HG03095 (cell line): ENCODE results near the gene BTBD9.
A peak's percentile ranks its signal among the peaks of the same experiment; 100 is the strongest.

Experiments used
- ATAC-seq: cut with Tn5 transposase; IDR thresholded peaks from one replicate; pipeline ENCODE4 v1.9.1; 2021; ENCODE audit warnings: moderate library complexity; ENCODE audit not compliant: unreplicated experiment

The BTBD9 gene

DNA sequence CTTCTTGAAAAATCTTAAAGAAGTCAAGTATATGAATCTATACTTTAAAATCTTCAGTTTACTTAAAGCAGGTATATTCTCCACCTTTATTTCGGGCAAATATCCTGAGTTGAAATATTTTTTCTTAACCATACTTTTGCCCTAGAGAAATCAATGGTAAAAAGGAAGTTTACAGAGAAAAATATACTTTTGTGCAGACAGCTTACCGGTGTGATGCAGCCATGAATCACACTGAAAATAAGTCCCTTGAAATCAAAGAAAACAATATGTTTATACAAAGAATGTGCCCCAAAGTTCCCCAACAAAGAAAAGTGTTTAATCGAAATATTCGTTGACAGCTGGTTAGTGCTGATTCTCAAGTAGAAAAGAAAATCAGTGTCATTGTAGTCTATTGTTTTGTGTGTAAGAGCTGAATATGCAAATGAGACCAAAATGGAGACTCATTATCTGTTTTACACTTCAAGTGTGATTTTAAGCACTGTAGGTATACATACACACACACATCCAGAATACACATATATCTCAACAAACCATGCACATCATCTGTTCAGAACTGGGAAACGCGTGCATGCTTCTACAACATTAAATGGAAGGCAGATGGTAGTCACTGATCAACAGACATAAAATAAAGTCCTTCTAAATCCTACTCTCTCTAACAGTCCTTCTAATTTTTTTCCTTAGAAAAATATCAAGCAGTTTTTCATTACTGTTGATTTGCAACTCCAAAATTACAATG lies 73.3 kb downstream of the BTBD9 start:
- no peak for ATAC-seq

DNA sequence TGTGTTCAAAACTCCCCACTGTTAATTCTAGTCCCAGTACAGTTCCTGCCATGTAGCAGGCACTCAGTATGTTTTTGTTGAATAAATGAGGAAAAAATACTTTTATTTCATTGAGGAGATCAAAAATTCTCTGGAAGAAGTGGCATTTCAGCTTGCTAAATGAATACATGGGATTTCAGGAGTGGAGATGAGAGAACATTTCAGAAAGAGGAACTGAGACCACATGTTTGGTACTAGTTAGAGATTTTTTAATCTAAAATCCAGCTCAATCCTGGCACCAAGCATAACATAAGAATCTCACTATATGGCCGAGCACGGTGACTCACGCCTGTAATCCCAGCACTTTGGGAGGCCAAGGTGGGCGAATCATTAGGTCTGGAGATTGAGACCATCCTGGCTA lies 75.4 kb downstream of the BTBD9 start:
- ATAC-seq = no peak

DNA sequence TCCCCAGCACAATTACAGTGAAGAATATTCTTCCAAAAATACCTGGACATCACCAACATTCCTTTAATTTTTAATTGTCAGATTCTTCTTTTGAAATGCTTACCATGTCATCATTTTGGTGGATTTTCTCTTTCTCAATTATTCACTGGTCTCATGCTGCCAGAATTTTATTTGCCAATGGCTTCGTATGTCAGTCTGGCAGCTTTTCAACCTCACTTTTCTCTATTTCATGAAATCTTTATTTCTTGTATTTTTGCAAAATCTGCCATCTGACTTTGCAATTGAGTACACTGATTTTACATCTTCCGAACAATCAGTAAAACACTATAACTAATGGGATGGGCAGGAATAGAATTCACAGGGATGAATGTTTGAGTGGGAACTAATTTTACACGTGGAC lies 84.1 kb downstream of the BTBD9 start:
- no peak for ATAC-seq

DNA sequence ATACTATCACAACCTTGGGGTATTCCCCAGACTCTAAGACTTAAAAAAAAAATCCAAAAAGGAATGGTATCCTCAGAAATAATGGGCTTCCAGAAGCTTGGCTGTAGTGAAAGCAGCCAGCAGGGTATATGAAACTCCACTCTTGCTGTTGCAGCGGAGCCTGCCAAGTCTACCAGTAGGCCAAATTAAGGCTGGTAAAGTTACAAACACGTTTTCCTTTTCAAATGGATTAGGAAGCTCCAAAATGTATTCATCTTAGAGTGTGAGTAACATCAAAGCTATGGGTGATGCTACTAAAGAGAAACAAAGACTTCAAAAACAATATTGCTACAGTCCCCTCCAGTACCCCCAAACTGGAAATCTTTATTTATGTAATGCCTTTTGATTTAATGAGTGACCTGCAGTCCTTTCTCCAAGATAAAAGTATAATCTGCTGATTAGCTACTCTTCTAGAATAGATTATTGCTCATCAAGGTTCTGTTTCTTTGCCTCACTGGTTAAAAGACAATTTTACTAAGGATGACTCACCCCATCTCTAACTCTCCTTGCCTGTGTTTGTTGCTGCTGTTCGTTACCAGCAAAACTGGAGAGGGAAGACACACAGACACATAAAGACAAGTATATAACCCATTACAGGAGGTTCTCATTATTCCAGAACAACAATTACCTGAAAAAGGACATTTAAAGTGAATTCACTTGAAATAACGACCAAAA lies 84.9 kb downstream of the BTBD9 start:
- no peak for ATAC-seq

DNA sequence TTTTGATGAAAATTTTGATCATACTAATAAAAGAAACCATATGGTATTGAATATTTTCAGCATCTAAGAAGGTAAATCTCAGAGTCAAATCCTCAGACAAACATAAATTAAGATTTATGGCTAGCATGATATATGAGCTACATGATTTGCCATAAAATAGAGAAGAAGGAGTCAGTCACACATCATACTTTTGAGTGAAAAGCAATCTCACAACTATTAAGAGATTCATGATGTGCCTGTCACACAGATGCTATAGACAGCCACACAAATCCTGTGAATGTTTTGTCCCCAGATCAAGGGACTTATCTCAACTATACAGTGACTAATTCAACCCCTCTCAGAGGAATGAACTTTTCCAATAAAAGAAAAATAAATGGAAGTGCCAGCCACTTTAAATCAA lies 85.7 kb downstream of the BTBD9 start:
- ATAC-seq = no peak

DNA sequence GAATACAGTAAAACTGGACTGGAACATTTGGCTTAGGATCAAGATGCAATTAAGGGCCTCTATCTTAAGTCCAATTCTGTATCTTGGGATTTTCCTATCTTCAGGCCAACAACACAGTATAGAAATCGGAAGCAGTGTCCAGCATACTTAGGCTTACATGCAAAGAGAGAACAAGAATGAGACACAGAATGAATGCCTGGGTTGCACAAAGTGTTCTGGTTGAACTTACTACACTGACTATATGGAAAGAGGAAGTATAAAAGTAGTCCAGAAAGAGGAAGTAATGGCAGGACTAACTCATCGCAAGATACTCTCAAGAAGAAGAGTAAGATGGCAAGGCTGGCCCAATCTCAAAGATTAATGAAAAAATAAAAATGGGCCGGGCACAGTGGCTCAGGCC lies 87.6 kb downstream of the BTBD9 start:
- peak; percentile 80 for ATAC-seq

DNA sequence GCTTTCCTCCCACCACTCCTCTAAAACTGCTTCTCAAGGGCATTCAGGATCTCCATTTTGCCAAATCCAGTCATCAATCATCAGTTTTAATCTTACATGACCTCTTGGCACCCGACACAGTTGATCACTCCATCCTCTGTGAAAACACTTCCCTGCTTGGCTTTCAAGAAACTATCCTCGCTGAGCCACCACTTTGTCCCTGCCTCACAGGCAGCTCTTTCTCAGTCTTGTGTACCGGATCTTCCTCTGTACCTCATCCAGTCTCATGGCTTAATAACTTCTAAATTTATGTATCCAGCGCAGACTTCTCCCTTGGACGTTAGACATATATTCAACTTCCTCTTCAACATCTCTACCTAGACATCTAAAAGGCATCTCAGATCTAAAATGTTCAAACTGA lies 89.9 kb downstream of the BTBD9 start:
- ATAC-seq = no peak

DNA sequence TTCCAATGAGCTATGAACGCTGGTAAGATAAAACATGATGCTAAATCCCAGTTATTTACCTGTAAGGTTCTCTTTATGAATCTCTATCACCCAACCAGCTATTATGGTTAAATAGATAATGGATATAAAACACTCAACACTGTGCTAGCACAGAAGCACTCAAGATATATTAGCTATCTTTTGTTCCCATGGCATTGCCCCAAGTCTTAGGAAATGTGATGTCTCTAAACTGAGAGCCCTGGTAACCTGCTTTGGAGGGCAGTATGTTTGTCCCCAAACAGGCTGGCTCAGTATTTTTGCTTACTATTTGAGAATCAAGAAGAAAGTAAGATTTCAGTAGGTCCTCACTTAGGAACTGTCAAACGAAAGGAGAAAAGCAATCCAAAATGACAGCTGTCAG lies 90.5 kb downstream of the BTBD9 start:
- ATAC-seq = no peak

DNA sequence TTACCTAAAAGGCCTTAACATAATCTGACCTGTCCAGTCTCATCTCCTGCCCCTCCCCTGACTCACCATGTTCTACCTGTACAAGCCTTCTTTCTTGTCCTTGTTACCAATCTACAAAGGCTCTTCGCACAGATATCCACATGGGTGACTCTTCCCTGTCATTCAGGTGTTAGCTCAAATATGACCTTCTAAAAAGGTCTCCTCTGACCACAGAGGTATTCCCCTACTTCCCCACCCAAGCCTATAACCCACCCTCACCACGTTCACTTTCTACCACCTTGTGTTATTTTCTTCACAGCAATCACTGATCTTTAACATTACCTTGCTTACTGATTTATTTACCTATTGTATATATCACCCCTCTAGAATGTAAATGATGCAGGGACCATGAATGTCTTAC lies 96.7 kb downstream of the BTBD9 start:
- ATAC-seq = no peak

DNA sequence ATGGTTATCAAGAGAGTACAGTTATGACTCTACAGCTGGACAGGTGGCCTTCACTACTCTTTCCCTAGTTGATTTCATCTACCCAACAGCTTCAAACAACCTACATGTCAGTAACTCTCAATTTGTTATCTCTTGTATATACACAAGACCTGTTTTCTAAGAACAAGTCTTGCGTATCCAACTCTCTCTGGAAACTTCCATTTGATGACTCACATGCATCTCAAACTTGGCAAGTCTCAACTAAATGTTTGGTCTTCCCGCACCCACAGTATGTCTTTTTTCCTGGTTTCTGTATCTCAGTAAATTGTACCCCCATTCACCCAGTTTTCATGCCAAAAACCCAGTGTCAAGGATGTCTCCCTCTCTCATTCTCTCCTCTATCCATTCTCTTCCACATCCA lies 97.7 kb downstream of the BTBD9 start:
- ATAC-seq = no peak

DNA sequence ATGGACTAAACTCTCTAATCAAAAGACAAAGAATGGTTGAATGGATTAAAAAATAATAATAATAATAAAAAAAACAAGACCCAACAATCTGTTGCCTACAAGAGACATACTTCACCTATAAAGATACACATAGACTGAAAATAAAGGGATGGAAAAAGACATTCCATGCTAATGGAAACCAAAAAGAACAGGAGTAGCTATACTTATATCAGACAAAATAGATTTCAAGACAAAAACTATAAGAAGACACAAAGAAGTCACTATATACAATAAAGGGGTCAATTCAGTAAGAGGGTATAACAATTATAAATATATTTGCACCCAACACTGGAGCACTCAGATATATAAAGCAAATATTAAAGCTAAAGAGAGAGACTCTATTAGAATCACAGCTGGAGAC lies 106.7 kb downstream of the BTBD9 start:
- ATAC-seq = no peak

DNA sequence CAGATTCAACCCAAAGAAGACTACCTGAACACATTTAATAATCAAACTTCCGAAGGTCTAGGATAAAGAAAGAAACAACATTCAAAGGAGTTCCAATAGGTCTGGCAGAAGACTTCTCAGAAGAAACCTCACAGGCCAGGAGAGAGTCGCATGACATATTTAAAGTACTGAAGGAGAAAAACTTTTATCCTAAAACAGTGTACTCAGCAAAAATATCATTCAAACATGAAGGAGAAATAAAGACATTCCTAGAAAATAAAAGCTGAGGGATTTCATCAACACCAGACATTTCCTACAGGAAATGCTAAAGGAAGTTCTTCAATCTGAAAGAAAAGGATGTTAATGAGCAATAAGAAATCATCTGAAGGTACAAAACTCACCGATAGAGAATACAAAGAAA lies 108.6 kb downstream of the BTBD9 start:
- no peak for ATAC-seq

DNA sequence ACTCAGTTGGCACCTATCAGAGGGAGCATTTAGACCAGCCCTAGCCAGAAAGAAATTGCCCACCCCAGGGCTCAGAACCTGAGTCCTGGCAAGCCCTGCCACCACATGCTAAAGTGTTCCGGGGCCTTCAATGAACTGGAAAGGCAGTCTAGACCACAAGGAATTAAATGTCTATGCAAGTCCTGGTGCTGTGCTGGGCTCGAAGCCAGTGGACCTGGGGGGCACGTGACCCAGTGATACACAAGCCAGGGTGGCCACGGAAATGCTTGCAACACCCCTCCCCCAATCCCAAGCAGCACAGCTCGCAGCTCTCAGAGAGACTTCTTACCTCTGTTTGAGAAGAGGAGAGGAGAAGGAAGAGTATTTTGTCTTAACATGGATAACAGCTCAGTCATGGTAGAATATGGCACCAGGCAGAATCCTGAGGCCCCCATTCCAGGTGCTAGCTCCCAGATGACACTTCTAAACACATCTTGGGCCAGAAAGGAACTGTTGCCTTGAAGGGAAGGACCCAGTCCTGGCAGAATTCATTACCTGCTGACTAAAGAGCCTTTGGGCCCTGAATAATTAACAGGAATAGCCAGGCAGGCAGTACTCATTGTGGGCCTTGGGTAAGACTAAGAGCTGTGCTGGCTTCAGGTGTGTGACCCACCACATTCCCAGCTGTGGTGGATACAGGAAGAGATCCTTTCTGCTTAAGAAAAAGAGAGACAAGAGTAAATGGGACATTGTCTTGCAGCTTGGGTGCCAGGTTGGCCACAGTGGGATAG lies 111.3 kb downstream of the BTBD9 start:
- no peak for ATAC-seq

DNA sequence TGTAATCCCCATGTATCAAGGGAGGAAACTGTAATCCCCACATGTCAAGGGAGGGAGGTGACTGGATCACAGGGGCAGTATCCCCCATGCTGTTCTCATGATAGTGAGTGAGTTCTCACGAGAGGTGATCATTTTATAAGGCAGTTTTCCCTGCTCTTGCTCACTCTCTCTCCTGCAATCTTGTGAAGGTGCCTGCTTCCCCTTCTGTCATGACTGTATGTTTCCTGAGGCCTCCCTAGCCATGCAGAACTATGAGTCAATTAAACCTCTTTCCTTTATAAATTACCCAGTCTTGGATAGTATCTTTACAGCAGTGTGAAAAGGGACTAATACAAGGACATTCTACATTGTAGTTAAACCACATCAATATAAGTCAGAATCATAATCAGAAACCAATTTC lies 112.4 kb downstream of the BTBD9 start:
- ATAC-seq = no peak

DNA sequence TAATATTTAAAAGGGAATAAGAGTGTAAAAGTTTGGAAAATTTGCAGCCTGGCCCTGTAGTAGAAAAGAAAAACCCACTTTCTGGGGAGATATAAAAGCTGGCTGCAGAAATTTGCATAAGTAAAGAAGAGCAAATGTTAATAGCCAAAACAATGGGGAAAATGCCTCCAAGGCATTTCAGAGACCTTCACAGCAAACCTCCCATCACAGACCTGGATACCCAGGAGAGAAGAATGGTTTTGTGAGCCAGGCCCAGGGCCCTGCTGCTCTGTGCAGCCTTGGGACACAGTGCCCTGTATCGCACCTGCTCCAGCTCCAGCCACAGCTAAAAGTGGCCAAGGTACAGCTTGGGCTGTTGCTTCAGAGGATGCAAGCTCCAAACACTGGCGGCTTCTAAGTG lies 113.8 kb downstream of the BTBD9 start:
- no peak for ATAC-seq

DNA sequence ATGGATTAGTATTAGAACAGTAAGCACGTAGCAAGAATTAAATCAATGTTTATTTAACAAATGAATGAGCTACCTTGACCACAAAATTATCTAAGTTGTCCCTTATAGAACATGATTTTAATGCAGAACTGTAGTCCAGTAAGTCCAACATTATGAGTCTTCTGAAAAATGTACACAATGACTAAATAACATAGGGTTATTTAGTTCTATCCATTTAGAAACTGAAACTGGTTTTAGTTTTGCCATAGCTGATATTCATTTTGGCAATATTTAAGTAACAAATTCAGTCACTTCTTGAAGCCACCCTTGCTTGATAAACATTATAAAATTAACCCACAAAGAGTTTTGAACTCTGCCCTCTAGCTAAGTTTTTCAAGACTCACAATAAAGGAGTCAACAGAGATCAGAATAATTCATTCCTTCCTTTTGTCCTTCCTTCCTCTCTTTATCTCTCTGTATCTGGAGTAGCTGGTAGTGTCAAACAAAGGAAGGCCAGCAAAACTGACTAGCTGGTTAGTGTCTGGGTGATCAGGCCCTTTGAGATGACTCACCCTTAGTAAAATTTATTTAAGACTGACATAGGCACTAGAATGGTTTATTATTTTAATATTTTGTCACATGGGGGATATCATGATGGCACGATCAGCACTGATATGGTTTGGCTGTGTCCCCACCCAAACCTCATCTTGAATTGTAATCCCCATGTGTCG lies 115.1 kb downstream of the BTBD9 start:
- no peak for ATAC-seq

DNA sequence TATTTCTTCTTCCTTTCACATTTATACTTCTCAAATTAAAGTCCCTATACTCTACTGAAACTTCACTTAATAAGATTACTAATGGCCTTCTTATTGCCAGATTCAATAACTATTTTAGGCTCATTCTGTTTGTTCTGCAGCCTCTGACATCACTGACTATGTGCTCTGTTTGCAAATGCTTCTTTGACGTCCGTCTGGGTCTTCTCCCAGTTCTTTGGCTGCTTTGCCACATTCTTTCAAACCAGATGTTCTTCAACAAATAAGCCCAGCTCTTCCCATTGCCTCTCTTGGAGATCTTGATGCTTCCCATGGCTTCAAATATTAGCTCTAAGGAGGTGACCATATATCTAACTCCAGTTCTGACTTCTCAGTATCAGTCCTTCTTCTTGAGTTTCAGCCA lies 117.4 kb downstream of the BTBD9 start:
- no peak for ATAC-seq

DNA sequence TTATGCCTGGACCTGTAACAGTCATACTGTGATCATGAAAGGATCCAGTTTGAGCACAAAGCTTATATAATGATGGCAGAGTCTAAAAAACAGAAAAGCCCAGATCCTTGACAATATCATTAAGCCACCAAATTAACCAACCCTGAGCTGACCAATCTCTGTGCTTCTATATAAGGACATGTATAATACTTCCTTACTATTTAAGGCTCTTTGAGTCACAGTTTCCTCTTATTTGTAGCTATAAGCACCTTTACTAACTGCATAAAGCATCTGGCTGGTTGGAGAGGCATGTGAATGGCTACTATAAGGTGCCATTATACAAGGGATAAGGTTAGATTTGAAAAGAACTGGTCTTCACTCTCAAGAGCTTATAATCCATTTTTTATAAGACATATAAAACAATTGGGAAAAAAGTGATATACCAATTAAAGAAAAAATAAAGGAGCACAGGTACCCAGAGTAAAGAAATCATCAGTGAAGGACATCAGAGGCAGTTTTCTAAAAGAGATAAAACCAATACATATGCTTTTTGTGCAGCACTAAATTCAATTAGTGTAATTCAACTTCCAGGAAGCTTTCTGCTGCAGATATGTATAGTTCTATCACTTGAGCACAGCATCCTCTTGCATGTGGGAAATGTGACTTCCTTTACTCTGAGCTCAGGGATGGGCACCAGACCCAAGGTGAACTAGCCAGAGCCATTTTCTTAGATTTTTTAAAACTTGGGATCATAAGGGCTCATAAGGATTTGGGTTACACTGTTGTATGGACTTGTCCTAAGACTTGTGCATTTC lies 121.0 kb downstream of the BTBD9 start:
- no peak for ATAC-seq

DNA sequence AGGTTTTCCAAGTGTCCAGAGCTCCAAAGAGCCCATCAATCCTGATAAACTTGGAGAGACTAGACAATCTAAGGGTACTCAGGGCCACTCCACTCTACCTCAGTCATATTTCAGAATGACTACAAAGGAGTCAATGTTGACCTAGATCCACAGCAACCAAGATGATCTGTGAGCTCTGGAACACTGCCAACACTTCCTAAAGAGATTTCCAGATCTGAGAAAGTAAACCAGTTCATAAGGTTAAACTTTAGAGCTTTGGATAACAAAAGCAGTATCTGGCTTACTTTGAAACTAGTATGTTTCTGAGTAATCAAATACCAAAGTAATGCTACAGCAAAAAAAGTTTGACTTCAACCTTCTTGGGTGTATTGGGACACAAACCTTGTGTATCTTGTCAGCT lies 122.7 kb downstream of the BTBD9 start:
- no peak for ATAC-seq

DNA sequence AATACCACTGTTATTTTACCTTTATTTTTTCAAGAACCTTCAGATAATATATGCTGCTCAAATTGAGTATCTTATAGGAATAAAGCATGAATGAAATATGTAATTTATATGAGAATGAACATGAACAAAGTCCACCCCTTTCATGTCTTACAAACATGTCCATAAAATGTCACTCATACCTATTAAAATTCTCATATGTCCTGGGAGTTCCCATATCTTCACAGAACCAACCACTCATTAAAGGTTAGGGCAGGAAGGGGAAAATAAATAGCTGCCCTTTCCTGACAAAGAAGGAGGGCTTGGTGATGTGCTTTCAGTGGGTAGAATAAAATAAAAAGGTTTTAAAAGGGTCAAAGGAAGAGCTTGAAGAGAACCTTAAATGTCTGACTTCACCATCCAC lies 125.3 kb downstream of the BTBD9 start:
- ATAC-seq = no peak

DNA sequence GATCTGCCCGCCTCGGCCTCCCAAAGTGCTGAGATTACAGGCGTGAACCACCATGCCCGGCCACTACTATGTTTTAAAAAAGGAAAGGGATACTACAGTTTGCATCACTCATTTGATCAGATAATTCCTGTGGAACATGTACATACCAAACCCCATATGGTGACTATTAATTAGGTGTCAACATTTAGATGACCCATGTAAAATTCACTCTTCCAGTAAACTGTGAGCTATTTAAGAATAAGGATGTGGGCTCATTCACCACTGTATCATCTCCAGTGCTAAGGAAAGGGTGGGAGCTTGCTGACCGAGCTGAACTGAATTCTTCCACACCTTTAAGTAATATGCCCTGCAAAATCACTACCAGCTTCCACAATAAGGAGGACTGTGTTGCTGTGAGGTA lies 127.5 kb downstream of the BTBD9 start:
- no peak for ATAC-seq
